Caco-2 (cell line): Measurements from ENCODE around the gene SLC7A8. TPM values are rescaled to one million over a fixed set of nuclear protein-coding genes. Genes with fewer than 3 reads are reported as not detected.

ENCODE experiments used
- BruUV-seq: library from RNA; stranded (reverse); fragments of 400-500 nt; replicated peaks from 2 replicates; lab custom pipeline; 2021; lab: Mats Ljungman, UMichigan
- CTCF ChIA-PET: fragments of 300-600 bp; sonication (Branson Sonifier 250); formaldehyde crosslinking; loops from one replicate; lab custom pipeline; 2022; ENCODE audit warnings: antibody characterized with exemption; lab: Charles Lee
- POLR2A ChIA-PET: fragments of 300-600 bp; sonication (Branson Sonifier 250); formaldehyde crosslinking; loops from one replicate; lab custom pipeline; 2022; ENCODE audit warnings: antibody characterized with exemption; lab: Charles Lee
- DNase-seq, 2 experiments: peaks; one replicate each; pipeline versions ENCODE4 v3.0.0 to v3.0.0-alpha.2; 2020 to 2022
- H3K27me3 ChIP-seq: replicated peaks from 2 replicates; pipeline ENCODE4 v1.6.0; 2011; ENCODE audit warnings: low read length; ENCODE audit not compliant: control insufficient read depth, insufficient read depth
- H3K36me3 ChIP-seq: 2 replicates; pipeline ENCODE4 v1.5.1; 2011; ENCODE audit warnings: low read length; ENCODE audit not compliant: control insufficient read depth, insufficient read depth
- H3K4me1 ChIP-seq: fragments of 250-450 bp; sonication (Bioruptor Pico); 2 replicates; pipeline ENCODE4 v1.5.1; 2020; ENCODE audit warnings: mild to moderate bottlenecking
- H3K4me3 ChIP-seq: 2 replicates; pipeline ENCODE4 v1.5.1; 2011; ENCODE audit warnings: low read depth, mild to moderate bottlenecking, control low read depth, low read length
- H3K9me3 ChIP-seq: fragments of 250-450 bp; sonication (Bioruptor Pico); 2 replicates; pipeline ENCODE4 v1.5.1; 2020; ENCODE audit warnings: mild to moderate bottlenecking, moderate library complexity
- H3K27ac Mint-ChIP-seq: one replicate; pipeline ENCODE4 v1.8.0; 2022; ENCODE audit warnings: mixed read lengths; ENCODE audit not compliant: unreplicated experiment
- H3K27me3 Mint-ChIP-seq: one replicate; pipeline ENCODE4 v1.8.0; 2022; ENCODE audit warnings: mixed read lengths; ENCODE audit not compliant: insufficient read depth, unreplicated experiment
- H3K36me3 Mint-ChIP-seq: one replicate; pipeline ENCODE4 v1.8.0; 2022; ENCODE audit warnings: mild to moderate bottlenecking, mixed read lengths; ENCODE audit not compliant: insufficient read depth, unreplicated experiment
- H3K4me1 Mint-ChIP-seq: one replicate; pipeline ENCODE4 v1.8.0; 2022; ENCODE audit warnings: low read depth, mixed read lengths; ENCODE audit not compliant: unreplicated experiment
- H3K4me3 Mint-ChIP-seq: one replicate; pipeline ENCODE4 v1.8.0; 2022; ENCODE audit warnings: mild to moderate bottlenecking, moderate library complexity, mixed read lengths; ENCODE audit not compliant: unreplicated experiment
- H3K9me3 Mint-ChIP-seq: one replicate; pipeline ENCODE4 v1.8.0; 2022; ENCODE audit warnings: mixed read lengths; ENCODE audit not compliant: unreplicated experiment
- intact Hi-C: fragments of 100-400 bp; cut with micrococcal nuclease; formaldehyde crosslinking; loops from one replicate; pipeline ENCODE4 v1.10.0; 2022; ENCODE audit not compliant: unreplicated experiment
- total RNA-seq: library from RNA; stranded (reverse); gene quantifications from 2 replicates; pipeline ENCODE4 v1.2.3, GENCODE V29; 2022
- TF ChIP-seq, protein P1 (sequence below), 2 experiments: fragments of 200-600 bp in 1 of 2; IDR thresholded peaks; 1 replicate in 1 of 2; 2 replicates in 1 of 2; pipeline versions ENCODE4 v1.5.1 to v1.8.0; 2011 to 2022; ENCODE audit warnings: antibody characterized with exemption in 1 of 2, control low read depth in 1 of 2, inconsistent platforms in 1 of 2, low read depth in 1 of 2, low read length in 1 of 2, mild to moderate bottlenecking in 1 of 2, moderate library complexity in 1 of 2; ENCODE audit not compliant: insufficient read depth in 1 of 2, severe bottlenecking in 1 of 2, unreplicated experiment in 1 of 2

Gene SLC7A8
- total RNA-seq, 1 experiment from 2014 or later, result 26.9 TPM

- no peaks in the 10 kb centered on the region for H3K27me3 ChIP-seq
- H3K36me3 ChIP-seq, result no peaks in the 10 kb centered on the region
- H3K4me3 Mint-ChIP-seq, result no peak overlapping the region
- H3K36me3 Mint-ChIP-seq, result no peaks in the 10 kb centered on the region
- no peaks in the 10 kb centered on the region for H3K4me1 Mint-ChIP-seq
- H3K9me3 ChIP-seq, result no peaks in the 10 kb centered on the region
- TF ChIP-seq, protein P1, sequence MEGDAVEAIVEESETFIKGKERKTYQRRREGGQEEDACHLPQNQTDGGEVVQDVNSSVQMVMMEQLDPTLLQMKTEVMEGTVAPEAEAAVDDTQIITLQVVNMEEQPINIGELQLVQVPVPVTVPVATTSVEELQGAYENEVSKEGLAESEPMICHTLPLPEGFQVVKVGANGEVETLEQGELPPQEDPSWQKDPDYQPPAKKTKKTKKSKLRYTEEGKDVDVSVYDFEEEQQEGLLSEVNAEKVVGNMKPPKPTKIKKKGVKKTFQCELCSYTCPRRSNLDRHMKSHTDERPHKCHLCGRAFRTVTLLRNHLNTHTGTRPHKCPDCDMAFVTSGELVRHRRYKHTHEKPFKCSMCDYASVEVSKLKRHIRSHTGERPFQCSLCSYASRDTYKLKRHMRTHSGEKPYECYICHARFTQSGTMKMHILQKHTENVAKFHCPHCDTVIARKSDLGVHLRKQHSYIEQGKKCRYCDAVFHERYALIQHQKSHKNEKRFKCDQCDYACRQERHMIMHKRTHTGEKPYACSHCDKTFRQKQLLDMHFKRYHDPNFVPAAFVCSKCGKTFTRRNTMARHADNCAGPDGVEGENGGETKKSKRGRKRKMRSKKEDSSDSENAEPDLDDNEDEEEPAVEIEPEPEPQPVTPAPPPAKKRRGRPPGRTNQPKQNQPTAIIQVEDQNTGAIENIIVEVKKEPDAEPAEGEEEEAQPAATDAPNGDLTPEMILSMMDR (IDR thresholded peaks at IDR 0.05; ENCODE audit: insufficient read depth in 1 of 2, low read depth in 1 of 2, low read length in 1 of 2, severe bottlenecking in 1 of 2, unreplicated experiment in 1 of 2), result no peak
- CTCF ChIA-PET, result no interaction called here
- no peak overlapping the region for H3K27ac Mint-ChIP-seq
- intact Hi-C loops, result no loop called here
- H3K27me3 Mint-ChIP-seq, result no peaks in the 10 kb centered on the region
- POLR2A ChIA-PET, result no interaction called here
- no peak for DNase-seq
- H3K4me1 ChIP-seq, result no peaks in the 10 kb centered on the region
- H3K4me3 ChIP-seq, result no peak overlapping the region
- no TSS peak for BruUV-seq
- no peaks in the 10 kb centered on the region for H3K9me3 Mint-ChIP-seq
These were observed 50.5 kb downstream of the SLC7A8 start for GRCh38 chr14:23132970-23133369.

- H3K9me3 ChIP-seq, result no peaks in the 10 kb centered on the region
- no peak overlapping the region for H3K4me3 ChIP-seq
- no peaks in the 10 kb centered on the region for H3K9me3 Mint-ChIP-seq
- no peaks in the 10 kb centered on the region for H3K36me3 ChIP-seq
- H3K4me1 Mint-ChIP-seq, result no peaks in the 10 kb centered on the region
- TF ChIP-seq, protein P1 (IDR thresholded peaks at IDR 0.05; ENCODE audit: insufficient read depth in 1 of 2, low read depth in 1 of 2, low read length in 1 of 2, severe bottlenecking in 1 of 2, unreplicated experiment in 1 of 2), result no peak
- CTCF ChIA-PET, result no interaction called here
- intact Hi-C loops, result no loop called here
- H3K27me3 ChIP-seq, result no peaks in the 10 kb centered on the region
- DNase-seq, result no peak
- no peaks in the 10 kb centered on the region for H3K27me3 Mint-ChIP-seq
- no peaks in the 10 kb centered on the region for H3K4me1 ChIP-seq
- POLR2A ChIA-PET, result no interaction called here
- no TSS peak for BruUV-seq
- no peaks in the 10 kb centered on the region for H3K36me3 Mint-ChIP-seq
- H3K4me3 Mint-ChIP-seq, result no peak overlapping the region
- no peak overlapping the region for H3K27ac Mint-ChIP-seq
These were observed 52.0 kb downstream of the SLC7A8 start for GRCh38 chr14:23131482-23131881.

- DNase-seq, result no peak
- Histone ChIP-seq H3K4me1 (no peaks in the 10 kb centered on the region), H3K9me3 (no peaks in the 10 kb centered on the region), H3K4me3 (no peak overlapping the region), H3K27me3 (no peaks in the 10 kb centered on the region), H3K36me3 (no peaks in the 10 kb centered on the region)
- CTCF ChIA-PET, result no interaction called here
- no TSS peak for BruUV-seq
- Mint-ChIP-seq H3K27me3 (no peaks in the 10 kb centered on the region), H3K36me3 (no peaks in the 10 kb centered on the region), H3K4me3 (no peak overlapping the region), H3K9me3 (no peaks in the 10 kb centered on the region), H3K27ac (no peak overlapping the region), H3K4me1 (no peaks in the 10 kb centered on the region)
- POLR2A ChIA-PET, result no interaction called here
- intact Hi-C loops, result no loop called here
- TF ChIP-seq, protein P1 (IDR thresholded peaks at IDR 0.05; ENCODE audit: insufficient read depth in 1 of 2, low read depth in 1 of 2, low read length in 1 of 2, severe bottlenecking in 1 of 2, unreplicated experiment in 1 of 2), result no peak
These were observed 52.6 kb downstream of the SLC7A8 start for GRCh38 chr14:23130871-23131270.
